ENCODE data around the gene ATRN.

DNA sequence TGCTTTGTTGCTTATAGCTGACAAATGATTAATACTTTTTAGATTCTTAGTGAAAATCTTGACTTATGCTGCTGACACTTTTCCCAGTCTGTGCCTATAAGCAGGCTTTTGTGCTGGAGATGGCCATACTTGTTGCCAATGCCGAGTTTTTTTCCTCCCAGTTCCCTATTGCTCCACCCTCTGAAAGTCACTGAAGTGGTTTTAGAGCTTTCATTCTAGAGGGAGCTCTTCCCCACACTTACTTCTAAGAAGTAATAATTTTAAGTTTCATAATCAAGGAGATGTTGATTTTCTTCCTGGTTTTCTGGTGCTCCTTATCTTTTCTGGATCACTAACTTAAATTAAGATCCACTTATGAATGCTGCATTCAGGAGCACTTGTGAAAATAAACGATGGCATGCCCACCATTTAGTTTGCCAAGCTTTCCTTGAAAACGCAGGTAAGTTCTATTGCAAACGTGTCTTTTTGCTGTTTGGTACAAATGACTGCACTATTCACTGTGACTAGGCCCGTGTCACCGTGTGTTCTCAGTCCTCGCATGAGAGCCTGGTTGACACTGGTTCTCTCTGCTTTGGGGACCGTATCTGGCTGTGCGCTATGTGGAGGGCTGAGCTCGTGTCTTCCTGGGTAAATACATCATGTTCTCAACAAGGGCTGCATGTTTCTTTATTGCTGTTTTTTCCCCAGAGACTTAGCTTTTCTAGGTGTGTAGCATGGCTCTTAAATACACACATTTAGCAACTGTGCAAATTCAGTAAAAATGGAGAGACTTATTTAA lies 142.2 kb downstream of the ATRN start:
- TF ChIP-seq, protein P1, sequence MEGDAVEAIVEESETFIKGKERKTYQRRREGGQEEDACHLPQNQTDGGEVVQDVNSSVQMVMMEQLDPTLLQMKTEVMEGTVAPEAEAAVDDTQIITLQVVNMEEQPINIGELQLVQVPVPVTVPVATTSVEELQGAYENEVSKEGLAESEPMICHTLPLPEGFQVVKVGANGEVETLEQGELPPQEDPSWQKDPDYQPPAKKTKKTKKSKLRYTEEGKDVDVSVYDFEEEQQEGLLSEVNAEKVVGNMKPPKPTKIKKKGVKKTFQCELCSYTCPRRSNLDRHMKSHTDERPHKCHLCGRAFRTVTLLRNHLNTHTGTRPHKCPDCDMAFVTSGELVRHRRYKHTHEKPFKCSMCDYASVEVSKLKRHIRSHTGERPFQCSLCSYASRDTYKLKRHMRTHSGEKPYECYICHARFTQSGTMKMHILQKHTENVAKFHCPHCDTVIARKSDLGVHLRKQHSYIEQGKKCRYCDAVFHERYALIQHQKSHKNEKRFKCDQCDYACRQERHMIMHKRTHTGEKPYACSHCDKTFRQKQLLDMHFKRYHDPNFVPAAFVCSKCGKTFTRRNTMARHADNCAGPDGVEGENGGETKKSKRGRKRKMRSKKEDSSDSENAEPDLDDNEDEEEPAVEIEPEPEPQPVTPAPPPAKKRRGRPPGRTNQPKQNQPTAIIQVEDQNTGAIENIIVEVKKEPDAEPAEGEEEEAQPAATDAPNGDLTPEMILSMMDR (IDR thresholded peaks at IDR 0.05; ENCODE audit: extremely low read depth in 1 of 2, insufficient read depth in 1 of 2, low read depth in 1 of 2, low read length in 2 of 2) = no peak
- no peak for TF ChIP-seq POLR2A (IDR thresholded peaks at IDR 0.05; ENCODE audit: low read depth, low read length)
- no peak for TF ChIP-seq JUN (IDR thresholded peaks at IDR 0.05; ENCODE audit: borderline replicate concordance, insufficient read depth, insufficient read length, low read depth)
- no peak for TF ChIP-seq FOS (IDR thresholded peaks at IDR 0.05; ENCODE audit: borderline replicate concordance, insufficient read depth, low read length)
- TF ChIP-seq EZH2 (IDR thresholded peaks at IDR 0.05; ENCODE audit: borderline replicate concordance, low read depth, low read length, severe bottlenecking) = no peak
- no peak for TF ChIP-seq POLR2AphosphoS5 (IDR thresholded peaks at IDR 0.05; ENCODE audit: insufficient read depth, low read depth, low read length)
- TF ChIP-seq, protein P2, sequence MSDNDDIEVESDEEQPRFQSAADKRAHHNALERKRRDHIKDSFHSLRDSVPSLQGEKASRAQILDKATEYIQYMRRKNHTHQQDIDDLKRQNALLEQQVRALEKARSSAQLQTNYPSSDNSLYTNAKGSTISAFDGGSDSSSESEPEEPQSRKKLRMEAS (IDR thresholded peaks at IDR 0.05; ENCODE audit: insufficient read depth, insufficient read length) = no peak
- no peak for TF ChIP-seq GATA2 (IDR thresholded peaks at IDR 0.05; ENCODE audit: insufficient read depth, insufficient read length, low read depth, low read length)
- TF ChIP-seq MYC (IDR thresholded peaks at IDR 0.05; ENCODE audit: low read depth, low read length) = no peak
